ENCODE results near the gene ASB9. TPM values are rescaled to one million over a fixed set of nuclear protein-coding genes. Genes with fewer than 3 reads are reported as not detected.
"Not testable (repeated sequence)": the region's sequence is repeated elsewhere in the genome, so short reads cannot be mapped to it uniquely, and the experiment has no call there.

The ASB9 gene
- polyA plus RNA-seq, 1 donor from 2014 or later = not detected

DNA sequence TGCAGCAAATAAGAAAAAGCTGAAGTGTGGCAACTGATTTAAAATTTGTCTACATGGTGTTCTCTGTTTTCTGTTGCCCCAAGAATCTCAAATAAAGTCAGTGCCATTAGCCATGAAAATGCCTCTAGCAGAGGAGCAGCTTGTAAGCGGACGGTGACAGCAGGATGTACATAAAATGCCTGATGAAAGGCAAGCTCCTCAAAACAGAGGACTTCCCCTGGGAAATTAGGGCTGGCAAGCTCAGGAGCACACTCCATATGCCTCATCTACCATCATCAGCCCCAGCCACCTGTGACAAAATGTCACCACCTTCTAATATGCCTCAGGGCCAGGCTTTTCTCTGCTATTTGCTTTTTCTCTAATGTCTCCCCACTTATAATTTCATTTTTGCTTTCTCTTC is 54.5 kb downstream of the ASB9 start:
- Mint-ChIP-seq H3K36me3 (no peaks in the 10 kb centered on the region), H3K4me3 (no peak overlapping the region), H3K27ac (no peak overlapping the region), H3K27me3 (no peaks in the 10 kb centered on the region), H3K9me3 (peaks cover 0 to 2% (median 0%) of the 10 kb centered on the region in 3 donors), H3K4me1 (no peaks in the 10 kb centered on the region)

GRCh38 chrX:15214588-15214987 is 55.3 kb downstream of the ASB9 start:
- no peak overlapping the region for H3K27ac Mint-ChIP-seq
- H3K4me1 Mint-ChIP-seq = no peaks in the 10 kb centered on the region
- H3K27me3 Mint-ChIP-seq = no peaks in the 10 kb centered on the region
- H3K4me3 Mint-ChIP-seq = no peak overlapping the region
- H3K36me3 Mint-ChIP-seq = peaks cover 2% of the 10 kb centered on the region
- H3K9me3 Mint-ChIP-seq = peaks cover 0 to 2% (median 2%) of the 10 kb centered on the region in 3 donors

- Mint-ChIP-seq H3K9me3 (peaks cover 0 to 2% (median 0%) of the 10 kb centered on the region in 3 donors), H3K27me3 (no peaks in the 10 kb centered on the region), H3K4me1 (peaks cover 0 to 4% (median 0%) of the 10 kb centered on the region in 3 donors), H3K36me3 (peaks cover 2% of the 10 kb centered on the region), H3K4me3 (no peak overlapping the region), H3K27ac (no peak overlapping the region)
Observed at GRCh38 chrX:15209096-15209495, 60.8 kb downstream of the ASB9 start.

- Mint-ChIP-seq H3K4me3 (no peak overlapping the region), H3K4me1 (peaks cover 0 to 4% (median 0%) of the 10 kb centered on the region in 3 donors), H3K27ac (no peak overlapping the region), H3K36me3 (peaks cover 2% of the 10 kb centered on the region), H3K27me3 (no peaks in the 10 kb centered on the region), H3K9me3 (peaks cover 0 to 2% (median 0%) of the 10 kb centered on the region in 3 donors)
Observed at GRCh38 chrX:15207994-15208393, 61.9 kb downstream of the ASB9 start.

- Mint-ChIP-seq H3K36me3 (peaks cover 2% of the 10 kb centered on the region), H3K9me3 (peaks cover 0 to 2% (median 0%) of the 10 kb centered on the region in 3 donors), H3K4me1 (peaks cover 0 to 4% (median 0%) of the 10 kb centered on the region in 3 donors), H3K4me3 (no peak overlapping the region), H3K27me3 (no peaks in the 10 kb centered on the region), H3K27ac (no peak overlapping the region)
Observed at GRCh38 chrX:15207384-15207783, 62.5 kb downstream of the ASB9 start.

GRCh38 chrX:15206306-15206705 is 63.6 kb downstream of the ASB9 start:
- no peaks in the 10 kb centered on the region for H3K27me3 Mint-ChIP-seq
- H3K4me1 Mint-ChIP-seq = peaks cover 0 to 4% (median 0%) of the 10 kb centered on the region in 3 donors
- peaks cover 0 to 2% (median 2%) of the 10 kb centered on the region in 3 donors for H3K9me3 Mint-ChIP-seq
- no peak overlapping the region for H3K4me3 Mint-ChIP-seq
- H3K36me3 Mint-ChIP-seq = peaks cover 2% of the 10 kb centered on the region
- H3K27ac Mint-ChIP-seq = no peak overlapping the region

DNA sequence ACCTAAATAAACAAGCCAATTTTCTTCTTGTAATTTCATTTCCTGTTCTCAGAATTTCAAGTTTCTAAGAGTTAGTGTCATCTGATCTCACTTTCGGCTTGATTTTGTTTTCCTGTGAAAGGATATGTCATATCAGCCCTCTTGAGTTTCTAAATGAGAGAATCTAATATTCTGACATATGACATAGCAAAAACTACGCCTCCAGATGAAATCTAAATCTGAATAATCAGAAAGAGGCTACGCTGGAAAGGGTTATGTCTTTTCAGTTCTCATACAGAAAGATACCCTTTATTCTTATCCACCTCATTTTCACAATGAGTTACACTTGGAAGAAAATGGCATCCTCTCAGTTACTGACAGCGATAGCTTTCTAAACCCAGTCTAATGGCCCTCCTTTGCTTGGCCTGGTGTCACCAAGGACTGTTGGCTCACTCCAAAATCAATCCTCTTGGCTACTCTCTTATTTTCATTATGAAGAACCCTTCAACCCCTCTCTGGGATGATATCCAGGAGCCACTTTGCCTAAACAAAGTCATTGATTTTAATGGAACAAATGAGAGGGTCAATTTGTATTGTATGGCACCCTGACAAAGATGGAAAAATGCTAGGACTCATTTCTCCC is 65.6 kb downstream of the ASB9 start:
- peaks cover 0 to 4% (median 0%) of the 10 kb centered on the region in 3 donors for H3K4me1 Mint-ChIP-seq
- no peak overlapping the region for H3K27ac Mint-ChIP-seq
- no peak overlapping the region for H3K4me3 Mint-ChIP-seq
- no peaks in the 10 kb centered on the region for H3K27me3 Mint-ChIP-seq
- H3K36me3 Mint-ChIP-seq = no peaks in the 10 kb centered on the region
- H3K9me3 Mint-ChIP-seq = peaks cover 0 to 3% (median 0%) of the 10 kb centered on the region in 3 donors

DNA sequence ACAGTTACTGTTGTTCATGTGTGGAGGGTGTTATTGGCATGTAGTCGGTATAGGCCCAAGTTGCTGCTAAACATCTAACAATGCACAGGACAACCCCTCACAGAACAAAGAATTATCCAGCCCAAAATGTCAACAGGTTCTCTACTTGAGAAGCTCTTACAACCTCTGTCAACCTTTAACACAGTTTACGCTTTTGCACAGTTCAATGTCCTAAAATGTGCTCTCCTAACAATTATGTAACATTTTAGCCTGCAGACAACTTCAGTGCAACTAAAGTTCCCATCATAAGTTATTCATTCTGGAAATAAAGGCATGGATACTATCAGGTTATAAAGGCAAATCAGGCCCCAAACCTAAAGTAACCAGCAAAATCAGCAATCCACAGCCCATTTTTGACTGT is 66.2 kb downstream of the ASB9 start:
- H3K36me3 Mint-ChIP-seq = no peaks in the 10 kb centered on the region
- no peak overlapping the region for H3K4me3 Mint-ChIP-seq
- H3K27ac Mint-ChIP-seq = no peak overlapping the region
- H3K27me3 Mint-ChIP-seq = no peaks in the 10 kb centered on the region
- peaks cover 0 to 3% (median 0%) of the 10 kb centered on the region in 3 donors for H3K9me3 Mint-ChIP-seq
- H3K4me1 Mint-ChIP-seq = peaks cover 0 to 4% (median 0%) of the 10 kb centered on the region in 3 donors

GRCh38 chrX:15202454-15203177 is 67.3 kb downstream of the ASB9 start:
- H3K36me3 Mint-ChIP-seq = no peaks in the 10 kb centered on the region
- no peaks in the 10 kb centered on the region for H3K27me3 Mint-ChIP-seq
- peaks cover 0 to 4% (median 0%) of the 10 kb centered on the region in 3 donors for H3K4me1 Mint-ChIP-seq
- no peak overlapping the region for H3K27ac Mint-ChIP-seq
- no peak overlapping the region for H3K4me3 Mint-ChIP-seq
- H3K9me3 Mint-ChIP-seq = peaks cover 0 to 3% (median 0%) of the 10 kb centered on the region in 3 donors

- Mint-ChIP-seq H3K9me3 (peaks cover 0 to 3% (median 0%) of the 10 kb centered on the region in 3 donors), H3K4me3 (no peak overlapping the region), H3K4me1 (peaks cover 0 to 6% (median 0%) of the 10 kb centered on the region in 3 donors), H3K36me3 (no peaks in the 10 kb centered on the region), H3K27me3 (no peaks in the 10 kb centered on the region), H3K27ac (no peak overlapping the region)
Observed at GRCh38 chrX:15200871-15201270, 69.0 kb downstream of the ASB9 start.

GRCh38 chrX:15198608-15199202 is 71.2 kb downstream of the ASB9 start:
- not testable (repeated sequence) for H3K27me3 Mint-ChIP-seq, H3K27ac Mint-ChIP-seq, H3K9me3 Mint-ChIP-seq, H3K4me3 Mint-ChIP-seq, H3K4me1 Mint-ChIP-seq, H3K36me3 Mint-ChIP-seq

DNA sequence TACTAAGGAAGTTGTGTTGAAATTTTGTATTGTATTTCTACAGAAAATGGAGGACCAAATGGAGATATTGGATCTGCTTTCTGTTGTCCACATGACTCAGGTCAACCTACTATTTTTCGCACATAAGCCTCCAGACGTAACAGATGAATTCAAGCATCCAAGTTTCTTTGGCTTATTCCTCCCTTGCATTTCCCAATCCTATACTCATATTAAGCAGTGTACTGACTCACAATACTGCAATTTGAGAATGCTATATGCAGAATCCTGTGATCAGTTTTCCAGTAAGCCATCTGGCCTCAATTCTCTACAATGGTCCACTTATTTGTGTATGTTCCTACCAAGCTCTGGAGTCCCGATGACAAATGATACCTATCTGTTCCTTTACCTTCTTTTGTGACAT is 75.7 kb downstream of the ASB9 start:
- no peaks in the 10 kb centered on the region for H3K9me3 Mint-ChIP-seq
- no peak overlapping the region for H3K4me3 Mint-ChIP-seq
- H3K4me1 Mint-ChIP-seq = peaks cover 0 to 2% (median 0%) of the 10 kb centered on the region in 3 donors
- H3K27me3 Mint-ChIP-seq = no peaks in the 10 kb centered on the region
- no peak overlapping the region for H3K27ac Mint-ChIP-seq
- H3K36me3 Mint-ChIP-seq = no peaks in the 10 kb centered on the region

Other genes starting within 250 kb of the ASB9 start
- not detected for gene ASB11, start 45.6 kb upstream of the ASB9 start, polyA plus RNA-seq
- 5.2 TPM for gene PIGA, start 65.4 kb upstream of the ASB9 start, polyA plus RNA-seq
- not detected for gene VEGFD, start 114.3 kb upstream of the ASB9 start, polyA plus RNA-seq
- not detected for gene PIR, start 223.2 kb upstream of the ASB9 start, polyA plus RNA-seq
- not detected for gene BMX, start 230.7 kb upstream of the ASB9 start, polyA plus RNA-seq